Panc1 (cell line): ENCODE data around the gene NSRP1. TPM values are rescaled to one million over a fixed set of nuclear protein-coding genes. Genes with fewer than 3 reads are reported as not detected.

Experiments
- ATAC-seq: fragments of 200-7000 bp; cut with Tn5 transposase; 2 replicates; pipeline ENCODE4 v1.9.1; 2020; ENCODE audit warnings: mild to moderate bottlenecking, moderate library complexity
- BruUV-seq: library from RNA; stranded (reverse); fragments of 400-500 nt; replicated peaks from 2 replicates; lab custom pipeline; 2021; lab: Mats Ljungman, UMichigan
- CTCF ChIA-PET: fragments of 300-600 bp; sonication (Branson Sonifier 250); formaldehyde crosslinking; loops from one replicate; lab custom pipeline; 2022; ENCODE audit warnings: antibody characterized with exemption; lab: Charles Lee
- POLR2A ChIA-PET: fragments of 300-600 bp; sonication (Branson Sonifier 250); formaldehyde crosslinking; loops from one replicate; lab custom pipeline; 2022; ENCODE audit warnings: antibody characterized with exemption; lab: Charles Lee
- DNase-seq: peaks from one replicate; pipeline ENCODE4 v3.0.0-alpha.2; 2010; ENCODE audit warnings: low read depth, low spot score
- H3K27ac ChIP-seq: 2 replicates; pipeline ENCODE4 v1.5.1; 2011; ENCODE audit warnings: mild to moderate bottlenecking, low read length, inconsistent platforms
- H3K27me3 ChIP-seq: fragments of 200-500 bp; sonication (Bioruptor generic); 2 replicates; pipeline ENCODE4 v1.6.0; 2014; ENCODE audit warnings: low read length, inconsistent platforms; ENCODE audit not compliant: control insufficient read depth, insufficient read depth
- H3K36me3 ChIP-seq: fragments of 200-500 bp; sonication (Bioruptor generic); 2 replicates; pipeline ENCODE4 v1.5.1; 2014; ENCODE audit warnings: inconsistent platforms, mild to moderate bottlenecking, low read length, moderate library complexity; ENCODE audit not compliant: control insufficient read depth, insufficient read depth
- H3K4me1 ChIP-seq: 2 replicates; pipeline ENCODE4 v1.5.1; 2011; ENCODE audit warnings: inconsistent platforms, mild to moderate bottlenecking, low read length, moderate library complexity; ENCODE audit not compliant: control insufficient read depth, insufficient read depth
- H3K4me3 ChIP-seq, 2 experiments: 2 replicates each; pipeline ENCODE4 v1.5.1; 2011 to 2012; ENCODE audit warnings: low read depth in 2 of 2, low read length in 2 of 2, mild to moderate bottlenecking in 2 of 2, inconsistent platforms in 1 of 2, moderate library complexity in 1 of 2
- H3K9me3 ChIP-seq: fragments of 200-500 bp; sonication (Bioruptor generic); 2 replicates; pipeline ENCODE4 v1.5.1; 2014; ENCODE audit warnings: low read depth, mild to moderate bottlenecking, inconsistent platforms, low read length, moderate library complexity; ENCODE audit not compliant: control insufficient read depth, insufficient read depth
- POLR2AphosphoS5 ChIP-seq: IDR thresholded peaks from 2 replicates; pipeline ENCODE4 v1.6.1; 2012; ENCODE audit warnings: mild to moderate bottlenecking, low read depth, low read length, moderate library complexity
- SIN3A ChIP-seq: IDR thresholded peaks from 2 replicates; pipeline ENCODE4 v1.6.1; 2012; ENCODE audit warnings: low read depth, mild to moderate bottlenecking, low read length, moderate library complexity, borderline replicate concordance; ENCODE audit not compliant: insufficient read depth
- TCF7L2 ChIP-seq: IDR thresholded peaks from 2 replicates; pipeline ENCODE4 v1.6.1; 2011; ENCODE audit warnings: mild to moderate bottlenecking, low read depth, low read length, inconsistent platforms
- in situ Hi-C: cut with HindIII; loops from 2 replicates; pipeline ENCODE4 v1.10.0; 2016; ENCODE audit warnings: low sequenced_read_pairs, low pct_unique_long_range_greater_than_20kb
- intact Hi-C: fragments of 100-400 bp; cut with micrococcal nuclease; formaldehyde crosslinking; loops from one replicate; pipeline ENCODE4 v1.10.0; 2022; ENCODE audit not compliant: unreplicated experiment
- total RNA-seq: library from RNA; stranded (reverse); gene quantifications from one replicate; pipeline ENCODE4 v1.2.1, GENCODE V29; 2021; ENCODE audit not compliant: unreplicated experiment
- TF ChIP-seq, protein P1 (sequence below), 2 experiments: IDR thresholded peaks; 2 replicates each; pipeline ENCODE4 v1.6.1; 2011 to 2012; ENCODE audit warnings: low read depth in 2 of 2, control low read depth in 1 of 2, low read length in 1 of 2, mild to moderate bottlenecking in 1 of 2, moderate library complexity in 1 of 2; ENCODE audit not compliant: insufficient read depth in 1 of 2
- TF ChIP-seq, protein P2 (sequence below): fragments of 450-650 bp; IDR thresholded peaks from 2 replicates; pipeline ENCODE4 v1.5.1; 2017; ENCODE audit warnings: mild to moderate bottlenecking

The NSRP1 gene
- total RNA-seq, 1 experiment from 2014 or later, result 30.5 TPM

- H3K36me3 ChIP-seq, result no peaks in the 10 kb centered on the region
- TF ChIP-seq, protein P1, sequence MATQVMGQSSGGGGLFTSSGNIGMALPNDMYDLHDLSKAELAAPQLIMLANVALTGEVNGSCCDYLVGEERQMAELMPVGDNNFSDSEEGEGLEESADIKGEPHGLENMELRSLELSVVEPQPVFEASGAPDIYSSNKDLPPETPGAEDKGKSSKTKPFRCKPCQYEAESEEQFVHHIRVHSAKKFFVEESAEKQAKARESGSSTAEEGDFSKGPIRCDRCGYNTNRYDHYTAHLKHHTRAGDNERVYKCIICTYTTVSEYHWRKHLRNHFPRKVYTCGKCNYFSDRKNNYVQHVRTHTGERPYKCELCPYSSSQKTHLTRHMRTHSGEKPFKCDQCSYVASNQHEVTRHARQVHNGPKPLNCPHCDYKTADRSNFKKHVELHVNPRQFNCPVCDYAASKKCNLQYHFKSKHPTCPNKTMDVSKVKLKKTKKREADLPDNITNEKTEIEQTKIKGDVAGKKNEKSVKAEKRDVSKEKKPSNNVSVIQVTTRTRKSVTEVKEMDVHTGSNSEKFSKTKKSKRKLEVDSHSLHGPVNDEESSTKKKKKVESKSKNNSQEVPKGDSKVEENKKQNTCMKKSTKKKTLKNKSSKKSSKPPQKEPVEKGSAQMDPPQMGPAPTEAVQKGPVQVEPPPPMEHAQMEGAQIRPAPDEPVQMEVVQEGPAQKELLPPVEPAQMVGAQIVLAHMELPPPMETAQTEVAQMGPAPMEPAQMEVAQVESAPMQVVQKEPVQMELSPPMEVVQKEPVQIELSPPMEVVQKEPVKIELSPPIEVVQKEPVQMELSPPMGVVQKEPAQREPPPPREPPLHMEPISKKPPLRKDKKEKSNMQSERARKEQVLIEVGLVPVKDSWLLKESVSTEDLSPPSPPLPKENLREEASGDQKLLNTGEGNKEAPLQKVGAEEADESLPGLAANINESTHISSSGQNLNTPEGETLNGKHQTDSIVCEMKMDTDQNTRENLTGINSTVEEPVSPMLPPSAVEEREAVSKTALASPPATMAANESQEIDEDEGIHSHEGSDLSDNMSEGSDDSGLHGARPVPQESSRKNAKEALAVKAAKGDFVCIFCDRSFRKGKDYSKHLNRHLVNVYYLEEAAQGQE (IDR thresholded peaks at IDR 0.05; ENCODE audit: insufficient read depth in 1 of 2, low read depth in 2 of 2, low read length in 1 of 2), result no peak
- no peak for TF ChIP-seq POLR2AphosphoS5
- no peak for TF ChIP-seq TCF7L2
- TF ChIP-seq, protein P2, sequence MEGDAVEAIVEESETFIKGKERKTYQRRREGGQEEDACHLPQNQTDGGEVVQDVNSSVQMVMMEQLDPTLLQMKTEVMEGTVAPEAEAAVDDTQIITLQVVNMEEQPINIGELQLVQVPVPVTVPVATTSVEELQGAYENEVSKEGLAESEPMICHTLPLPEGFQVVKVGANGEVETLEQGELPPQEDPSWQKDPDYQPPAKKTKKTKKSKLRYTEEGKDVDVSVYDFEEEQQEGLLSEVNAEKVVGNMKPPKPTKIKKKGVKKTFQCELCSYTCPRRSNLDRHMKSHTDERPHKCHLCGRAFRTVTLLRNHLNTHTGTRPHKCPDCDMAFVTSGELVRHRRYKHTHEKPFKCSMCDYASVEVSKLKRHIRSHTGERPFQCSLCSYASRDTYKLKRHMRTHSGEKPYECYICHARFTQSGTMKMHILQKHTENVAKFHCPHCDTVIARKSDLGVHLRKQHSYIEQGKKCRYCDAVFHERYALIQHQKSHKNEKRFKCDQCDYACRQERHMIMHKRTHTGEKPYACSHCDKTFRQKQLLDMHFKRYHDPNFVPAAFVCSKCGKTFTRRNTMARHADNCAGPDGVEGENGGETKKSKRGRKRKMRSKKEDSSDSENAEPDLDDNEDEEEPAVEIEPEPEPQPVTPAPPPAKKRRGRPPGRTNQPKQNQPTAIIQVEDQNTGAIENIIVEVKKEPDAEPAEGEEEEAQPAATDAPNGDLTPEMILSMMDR, result no peak
- no peak for TF ChIP-seq SIN3A
- POLR2A ChIA-PET, result interaction anchor here (0.7 kb wide), 1 partner anchor 33 kb away, joined by 6 read pairs; no protein-coding TSS in a partner anchor
- in situ Hi-C loops (no loop called here), intact Hi-C loops (no loop called here)
- no peaks in the 10 kb centered on the region for H3K9me3 ChIP-seq
- ATAC-seq (no peak), DNase-seq (no peak)
- no peaks in the 10 kb centered on the region for H3K4me1 ChIP-seq
- H3K27ac ChIP-seq, result no peak overlapping the region
- H3K4me3 ChIP-seq, result no peak overlapping the region
- no peaks in the 10 kb centered on the region for H3K27me3 ChIP-seq
- BruUV-seq, result no TSS peak
- CTCF ChIA-PET, result no interaction called here
Measured at GRCh38 chr17:30208214-30208613, 91.6 kb downstream of the NSRP1 start.

DNA sequence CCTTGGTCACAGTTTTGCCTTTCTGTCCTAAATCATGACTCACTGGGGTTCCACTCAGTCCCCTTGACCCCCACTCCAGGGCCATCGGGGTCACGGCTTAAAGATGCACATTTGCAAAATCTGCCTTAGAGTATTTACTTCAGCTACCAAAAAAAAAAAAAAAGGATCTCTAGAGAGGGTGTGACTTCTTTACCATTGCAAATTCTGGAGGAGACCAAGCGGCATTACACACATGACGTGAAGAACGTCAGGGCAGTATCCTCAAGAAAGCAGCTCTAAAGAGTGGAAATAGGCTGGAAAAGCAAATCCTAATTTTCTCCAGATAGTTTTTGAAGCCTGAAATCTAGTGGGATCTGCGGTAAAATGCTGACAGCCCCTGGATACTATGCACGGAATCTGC, 93.3 kb downstream of the NSRP1 start:
- no TSS peak for BruUV-seq
- no peak overlapping the region for H3K4me3 ChIP-seq
- H3K4me1 ChIP-seq, result no peaks in the 10 kb centered on the region
- DNase-seq, result no peak
- ATAC-seq, result no peak
- intact Hi-C loops, result no loop called here
- POLR2A ChIA-PET, result no interaction called here
- in situ Hi-C loops, result no loop called here
- H3K27ac ChIP-seq, result no peak overlapping the region
- TF ChIP-seq SIN3A (no peak), POLR2AphosphoS5 (no peak), TCF7L2 (no peak)
- TF ChIP-seq, protein P1 (IDR thresholded peaks at IDR 0.05; ENCODE audit: insufficient read depth in 1 of 2, low read depth in 2 of 2, low read length in 1 of 2), result no peak
- TF ChIP-seq, protein P2, result no peak
- H3K9me3 ChIP-seq, result no peaks in the 10 kb centered on the region
- no peaks in the 10 kb centered on the region for H3K27me3 ChIP-seq
- H3K36me3 ChIP-seq, result no peaks in the 10 kb centered on the region
- CTCF ChIA-PET, result no interaction called here
